ENCODE results near the gene LHCGR. TPM values are rescaled to one million over a fixed set of nuclear protein-coding genes. Genes with fewer than 3 reads are reported as not detected.
"Not testable (repeated sequence)": the region's sequence is repeated elsewhere in the genome, so short reads cannot be mapped to it uniquely, and the experiment has no call there.

The LHCGR gene
- total RNA-seq, 1 donor from 2014 or later: 0.16 TPM

DNA sequence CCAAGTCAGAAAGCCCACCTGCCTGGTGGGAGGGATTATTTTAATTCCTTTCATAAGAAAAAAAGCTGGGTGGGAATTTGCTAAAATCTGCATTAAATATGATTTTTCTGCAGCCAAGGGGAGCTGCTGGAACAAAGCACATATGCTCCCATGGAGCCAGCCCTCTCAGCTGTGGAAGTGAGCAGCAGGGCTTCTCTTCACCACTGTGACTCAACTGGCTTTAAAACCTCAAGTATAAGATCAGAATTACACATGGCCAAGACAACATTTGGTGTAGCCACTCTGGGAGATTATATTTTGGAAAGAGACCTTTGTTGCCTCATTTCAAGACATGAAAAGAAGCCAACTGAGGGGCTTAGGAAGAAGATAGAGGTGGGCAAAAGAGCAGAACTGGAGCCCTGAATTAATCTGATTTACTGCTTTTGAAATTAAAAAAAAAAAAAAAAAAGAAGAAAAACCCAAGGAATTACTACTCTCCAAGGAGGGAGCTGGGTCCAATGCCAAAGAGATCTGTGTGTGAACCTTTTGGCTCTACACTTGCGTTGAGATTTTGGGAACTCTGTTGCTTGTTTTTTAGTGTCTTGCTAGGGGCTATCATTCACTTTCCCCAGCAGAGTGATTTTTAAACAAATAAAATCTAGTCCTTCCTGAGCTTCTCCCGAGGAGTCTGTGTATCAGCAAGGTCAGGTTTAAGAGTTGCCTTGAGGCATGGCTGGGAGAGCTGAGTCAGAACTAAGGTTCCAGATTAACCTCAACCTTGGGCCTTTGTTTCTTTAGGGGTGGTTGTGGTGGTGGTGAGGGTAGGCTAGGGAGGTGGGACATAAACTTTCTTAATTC, 6.0 kb downstream of the LHCGR start:
- no peak for DNase-seq
- no peaks in the 10 kb centered on the region for H3K36me3 ChIP-seq
- no peak overlapping the region for H3K4me3 ChIP-seq
- no peaks in the 10 kb centered on the region for H3K4me1 ChIP-seq
- TF ChIP-seq, protein P1, sequence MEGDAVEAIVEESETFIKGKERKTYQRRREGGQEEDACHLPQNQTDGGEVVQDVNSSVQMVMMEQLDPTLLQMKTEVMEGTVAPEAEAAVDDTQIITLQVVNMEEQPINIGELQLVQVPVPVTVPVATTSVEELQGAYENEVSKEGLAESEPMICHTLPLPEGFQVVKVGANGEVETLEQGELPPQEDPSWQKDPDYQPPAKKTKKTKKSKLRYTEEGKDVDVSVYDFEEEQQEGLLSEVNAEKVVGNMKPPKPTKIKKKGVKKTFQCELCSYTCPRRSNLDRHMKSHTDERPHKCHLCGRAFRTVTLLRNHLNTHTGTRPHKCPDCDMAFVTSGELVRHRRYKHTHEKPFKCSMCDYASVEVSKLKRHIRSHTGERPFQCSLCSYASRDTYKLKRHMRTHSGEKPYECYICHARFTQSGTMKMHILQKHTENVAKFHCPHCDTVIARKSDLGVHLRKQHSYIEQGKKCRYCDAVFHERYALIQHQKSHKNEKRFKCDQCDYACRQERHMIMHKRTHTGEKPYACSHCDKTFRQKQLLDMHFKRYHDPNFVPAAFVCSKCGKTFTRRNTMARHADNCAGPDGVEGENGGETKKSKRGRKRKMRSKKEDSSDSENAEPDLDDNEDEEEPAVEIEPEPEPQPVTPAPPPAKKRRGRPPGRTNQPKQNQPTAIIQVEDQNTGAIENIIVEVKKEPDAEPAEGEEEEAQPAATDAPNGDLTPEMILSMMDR (IDR thresholded peaks at IDR 0.05; ENCODE audit: borderline replicate concordance): no peak
- no peak overlapping the region for H3K27ac ChIP-seq (replicated peaks)
- H3K9me3 ChIP-seq (replicated peaks): no peaks in the 10 kb centered on the region
- intact Hi-C loops (cut with micrococcal nuclease): no loop called here
- H3K27me3 ChIP-seq (ENCODE audit: low read depth): peaks cover 14% of the 10 kb centered on the region

DNA sequence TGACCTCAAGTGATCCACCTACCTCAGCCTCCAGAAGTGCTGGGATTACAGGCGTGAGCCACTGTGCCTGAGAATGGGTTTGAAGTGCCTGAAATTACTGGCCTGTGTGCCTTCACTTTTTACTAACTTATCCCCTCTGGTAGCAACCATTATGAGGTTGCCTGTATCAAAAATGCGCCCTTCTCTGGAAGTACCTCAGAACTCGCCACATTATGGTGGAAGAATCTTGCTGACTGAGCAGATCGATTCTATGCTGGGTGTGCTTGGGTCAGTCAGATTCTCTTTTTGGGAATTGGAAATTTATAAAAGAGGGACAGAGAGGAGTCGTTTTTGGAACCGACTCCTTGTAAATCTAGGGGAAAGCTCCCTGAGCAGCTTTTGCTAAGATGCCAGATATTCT, 8.2 kb downstream of the LHCGR start:
- Histone ChIP-seq H3K4me3 (no peak overlapping the region), H3K36me3 (no peaks in the 10 kb centered on the region), H3K4me1 (no peaks in the 10 kb centered on the region), H3K9me3 (replicated peaks) (no peaks in the 10 kb centered on the region), H3K27me3 (ENCODE audit: low read depth) (peaks cover 2% of the 10 kb centered on the region), H3K27ac (replicated peaks) (no peak overlapping the region)
- TF ChIP-seq, protein P1 (IDR thresholded peaks at IDR 0.05; ENCODE audit: borderline replicate concordance): no peak
- intact Hi-C loops (cut with micrococcal nuclease): no loop called here
- no peak for DNase-seq

DNA sequence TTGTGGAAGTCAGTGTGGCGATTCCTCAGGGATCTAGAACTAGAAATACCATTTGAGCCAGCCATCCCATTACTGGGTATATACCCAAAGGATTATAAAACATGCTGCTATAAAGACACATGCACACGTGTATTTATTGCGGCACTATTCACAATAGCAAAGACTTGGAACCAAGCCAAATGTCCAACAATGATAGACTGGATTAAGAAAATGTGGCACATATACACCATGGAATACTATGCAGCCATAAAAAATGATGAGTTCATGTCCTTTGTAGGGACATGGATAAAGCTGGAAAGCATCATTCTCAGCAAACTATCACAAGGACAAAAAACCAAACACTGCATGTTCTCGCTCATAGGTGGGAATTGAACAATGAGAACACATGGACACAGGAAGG, 16.3 kb downstream of the LHCGR start:
- H3K36me3 ChIP-seq; H3K4me1 ChIP-seq; DNase-seq; H3K9me3 ChIP-seq (replicated peaks); H3K27ac ChIP-seq (replicated peaks); intact Hi-C loops (cut with micrococcal nuclease); H3K4me3 ChIP-seq: not testable (repeated sequence)
- peaks cover 13% of the 10 kb centered on the region for H3K27me3 ChIP-seq (ENCODE audit: low read depth)

DNA sequence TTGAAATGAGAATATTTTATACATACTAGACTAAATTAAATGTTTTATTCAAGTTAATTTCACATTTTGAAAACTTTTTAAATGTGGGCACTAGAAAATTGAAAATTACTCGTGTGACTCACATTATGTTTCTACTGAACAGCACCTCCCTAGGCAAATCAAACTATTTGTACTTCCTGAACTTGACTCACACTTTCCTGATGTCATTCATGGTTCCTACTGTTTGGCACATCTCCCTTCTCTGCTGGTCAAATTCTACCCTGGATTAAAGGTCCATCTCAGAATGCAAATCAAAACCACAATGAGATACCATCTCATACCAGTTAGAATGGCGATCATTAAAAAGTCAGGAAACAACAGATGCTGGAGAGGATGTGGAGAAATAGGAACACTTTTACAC, 16.7 kb downstream of the LHCGR start:
- Histone ChIP-seq H3K27me3 (ENCODE audit: low read depth) (peaks cover 13% of the 10 kb centered on the region), H3K36me3 (no peaks in the 10 kb centered on the region), H3K4me3 (no peak overlapping the region), H3K9me3 (replicated peaks) (no peaks in the 10 kb centered on the region), H3K27ac (replicated peaks) (no peak overlapping the region), H3K4me1 (no peaks in the 10 kb centered on the region)
- DNase-seq: no peak
- intact Hi-C loops (cut with micrococcal nuclease): no loop called here
- TF ChIP-seq, protein P1 (IDR thresholded peaks at IDR 0.05; ENCODE audit: borderline replicate concordance): no peak

DNA sequence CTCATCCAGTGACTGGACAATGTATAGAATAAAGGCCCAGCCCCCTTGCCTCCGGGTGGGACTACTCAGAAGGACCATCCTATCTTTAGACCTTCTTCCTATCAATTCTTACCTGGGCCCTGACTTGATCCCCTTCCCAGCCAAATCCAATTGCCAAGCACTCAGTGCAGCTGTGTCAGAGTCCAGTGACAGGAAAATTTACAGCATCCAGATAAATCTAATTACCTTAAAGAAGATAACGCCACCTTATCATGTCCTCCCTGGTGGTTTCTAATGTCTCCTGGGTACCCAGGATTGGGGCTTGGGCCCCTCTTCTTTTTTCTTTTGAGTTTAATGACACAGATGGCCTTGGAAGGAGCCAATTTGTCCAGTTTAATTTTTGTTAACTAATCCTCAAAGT, 19.3 kb downstream of the LHCGR start:
- no peaks in the 10 kb centered on the region for H3K9me3 ChIP-seq (replicated peaks)
- no peak for DNase-seq
- TF ChIP-seq, protein P1 (IDR thresholded peaks at IDR 0.05; ENCODE audit: borderline replicate concordance): no peak
- H3K4me3 ChIP-seq: no peak overlapping the region
- H3K27me3 ChIP-seq (ENCODE audit: low read depth): peaks cover 13% of the 10 kb centered on the region
- H3K36me3 ChIP-seq: no peaks in the 10 kb centered on the region
- no peaks in the 10 kb centered on the region for H3K4me1 ChIP-seq
- H3K27ac ChIP-seq (replicated peaks): no peak overlapping the region
- intact Hi-C loops (cut with micrococcal nuclease): no loop called here

DNA sequence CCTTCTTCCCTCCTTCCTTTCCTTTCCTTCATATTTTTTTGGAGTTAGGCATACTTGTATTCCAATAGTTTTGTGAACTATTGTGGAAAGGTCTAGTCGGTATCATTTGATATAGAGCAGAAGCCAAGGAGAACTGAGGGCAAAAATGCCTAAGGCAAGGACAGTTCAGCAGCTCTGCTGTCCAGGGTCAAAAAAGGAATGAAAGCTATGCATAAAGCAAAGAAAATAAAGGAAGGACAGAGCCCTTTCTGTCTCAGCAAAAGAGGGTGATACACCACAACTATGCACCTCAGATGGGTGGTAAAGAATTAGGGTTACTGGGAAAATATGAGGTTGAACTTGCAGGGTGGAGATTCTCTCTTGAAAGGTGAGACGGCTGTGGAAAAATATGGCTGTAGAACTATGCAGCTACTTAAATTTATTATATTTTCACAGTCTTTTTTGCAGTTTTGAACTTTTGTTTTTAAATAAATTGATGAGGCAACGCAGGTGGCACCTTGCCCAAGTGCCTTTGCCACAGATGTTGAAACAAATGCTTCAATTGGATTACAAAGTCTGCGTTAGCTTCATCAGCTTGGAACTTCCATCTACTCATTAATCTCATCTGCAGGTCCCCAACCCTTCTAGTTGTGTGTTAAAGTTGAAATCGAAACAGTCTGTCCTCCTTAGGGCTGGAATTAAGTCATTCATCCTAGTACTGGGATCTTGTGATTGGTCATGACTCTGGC, 20.8 kb downstream of the LHCGR start:
- TF ChIP-seq, protein P1 (IDR thresholded peaks at IDR 0.05; ENCODE audit: borderline replicate concordance): no peak
- intact Hi-C loops (cut with micrococcal nuclease): no loop called here
- H3K27me3 ChIP-seq (ENCODE audit: low read depth): peaks cover 13% of the 10 kb centered on the region
- H3K9me3 ChIP-seq (replicated peaks): no peaks in the 10 kb centered on the region
- no peak for DNase-seq
- H3K4me3 ChIP-seq: no peak overlapping the region
- H3K36me3 ChIP-seq: no peaks in the 10 kb centered on the region
- no peaks in the 10 kb centered on the region for H3K4me1 ChIP-seq
- no peak overlapping the region for H3K27ac ChIP-seq (replicated peaks)
